ENCODE results near the gene RECQL5. TPM values are rescaled to one million over a fixed set of nuclear protein-coding genes. Genes with fewer than 3 reads are reported as not detected.

RECQL5 gene
- total RNA-seq, 1 experiment from 2014 or later: 46.1 TPM

DNA sequence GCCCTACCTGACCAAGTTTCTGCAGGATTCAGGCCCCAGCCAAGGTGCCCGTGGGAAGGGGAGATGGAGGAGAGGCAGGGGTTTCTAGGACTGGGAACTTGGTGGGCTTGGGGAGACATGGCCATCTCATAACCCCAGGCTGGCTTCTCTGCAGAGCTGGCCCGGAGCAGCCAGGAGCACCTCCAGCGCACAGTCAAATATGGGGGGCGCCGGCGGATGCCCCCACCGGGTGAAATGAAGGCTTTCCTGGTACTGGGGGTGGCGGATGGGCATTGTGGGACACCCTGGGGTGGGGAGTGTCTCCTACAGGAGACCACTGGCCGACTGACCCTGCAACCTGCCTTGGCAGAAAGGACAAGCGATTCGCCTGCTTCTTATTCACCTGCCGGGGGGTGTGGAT, 42.9 kb downstream of the RECQL5 start:
- CTCF ChIA-PET: interaction anchor here (0.5 to 2.3 kb wide), 2 partner anchors 9 to 14 kb away, joined by 3 to 10 read pairs; partner anchors contain the start of gene SMIM5
- Histone ChIP-seq H3K4me3 (ENCODE audit: low read depth in 2 of 2, low read length in 2 of 2) (no peak overlapping the region), H3K9me3 (ENCODE audit: control insufficient read depth, insufficient read depth, low read depth, low read length) (no peaks in the 10 kb centered on the region), H3K27ac (ENCODE audit: low read length) (no peak overlapping the region), H3K4me1 (ENCODE audit: control insufficient read depth, insufficient read depth, low read length) (no peaks in the 10 kb centered on the region), H3K27me3 (ENCODE audit: control insufficient read depth, insufficient read depth, low read length) (no peaks in the 10 kb centered on the region), H3K36me3 (ENCODE audit: control insufficient read depth, insufficient read depth, low read length) (no peaks in the 10 kb centered on the region)
- intact Hi-C loops (cut with micrococcal nuclease; ENCODE audit: unreplicated experiment) (no loop called here), in situ Hi-C loops (cut with HindIII; ENCODE audit: low pct_unique_long_range_greater_than_20kb, low sequenced_read_pairs) (no loop called here)
- POLR2A ChIA-PET: no interaction called here
- DNase-seq (ENCODE audit: low read depth, low spot score): no peak
- ATAC-seq: no peak
- TF ChIP-seq, protein P1, sequence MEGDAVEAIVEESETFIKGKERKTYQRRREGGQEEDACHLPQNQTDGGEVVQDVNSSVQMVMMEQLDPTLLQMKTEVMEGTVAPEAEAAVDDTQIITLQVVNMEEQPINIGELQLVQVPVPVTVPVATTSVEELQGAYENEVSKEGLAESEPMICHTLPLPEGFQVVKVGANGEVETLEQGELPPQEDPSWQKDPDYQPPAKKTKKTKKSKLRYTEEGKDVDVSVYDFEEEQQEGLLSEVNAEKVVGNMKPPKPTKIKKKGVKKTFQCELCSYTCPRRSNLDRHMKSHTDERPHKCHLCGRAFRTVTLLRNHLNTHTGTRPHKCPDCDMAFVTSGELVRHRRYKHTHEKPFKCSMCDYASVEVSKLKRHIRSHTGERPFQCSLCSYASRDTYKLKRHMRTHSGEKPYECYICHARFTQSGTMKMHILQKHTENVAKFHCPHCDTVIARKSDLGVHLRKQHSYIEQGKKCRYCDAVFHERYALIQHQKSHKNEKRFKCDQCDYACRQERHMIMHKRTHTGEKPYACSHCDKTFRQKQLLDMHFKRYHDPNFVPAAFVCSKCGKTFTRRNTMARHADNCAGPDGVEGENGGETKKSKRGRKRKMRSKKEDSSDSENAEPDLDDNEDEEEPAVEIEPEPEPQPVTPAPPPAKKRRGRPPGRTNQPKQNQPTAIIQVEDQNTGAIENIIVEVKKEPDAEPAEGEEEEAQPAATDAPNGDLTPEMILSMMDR (IDR thresholded peaks at IDR 0.05): no peak
- TF ChIP-seq, protein P2, sequence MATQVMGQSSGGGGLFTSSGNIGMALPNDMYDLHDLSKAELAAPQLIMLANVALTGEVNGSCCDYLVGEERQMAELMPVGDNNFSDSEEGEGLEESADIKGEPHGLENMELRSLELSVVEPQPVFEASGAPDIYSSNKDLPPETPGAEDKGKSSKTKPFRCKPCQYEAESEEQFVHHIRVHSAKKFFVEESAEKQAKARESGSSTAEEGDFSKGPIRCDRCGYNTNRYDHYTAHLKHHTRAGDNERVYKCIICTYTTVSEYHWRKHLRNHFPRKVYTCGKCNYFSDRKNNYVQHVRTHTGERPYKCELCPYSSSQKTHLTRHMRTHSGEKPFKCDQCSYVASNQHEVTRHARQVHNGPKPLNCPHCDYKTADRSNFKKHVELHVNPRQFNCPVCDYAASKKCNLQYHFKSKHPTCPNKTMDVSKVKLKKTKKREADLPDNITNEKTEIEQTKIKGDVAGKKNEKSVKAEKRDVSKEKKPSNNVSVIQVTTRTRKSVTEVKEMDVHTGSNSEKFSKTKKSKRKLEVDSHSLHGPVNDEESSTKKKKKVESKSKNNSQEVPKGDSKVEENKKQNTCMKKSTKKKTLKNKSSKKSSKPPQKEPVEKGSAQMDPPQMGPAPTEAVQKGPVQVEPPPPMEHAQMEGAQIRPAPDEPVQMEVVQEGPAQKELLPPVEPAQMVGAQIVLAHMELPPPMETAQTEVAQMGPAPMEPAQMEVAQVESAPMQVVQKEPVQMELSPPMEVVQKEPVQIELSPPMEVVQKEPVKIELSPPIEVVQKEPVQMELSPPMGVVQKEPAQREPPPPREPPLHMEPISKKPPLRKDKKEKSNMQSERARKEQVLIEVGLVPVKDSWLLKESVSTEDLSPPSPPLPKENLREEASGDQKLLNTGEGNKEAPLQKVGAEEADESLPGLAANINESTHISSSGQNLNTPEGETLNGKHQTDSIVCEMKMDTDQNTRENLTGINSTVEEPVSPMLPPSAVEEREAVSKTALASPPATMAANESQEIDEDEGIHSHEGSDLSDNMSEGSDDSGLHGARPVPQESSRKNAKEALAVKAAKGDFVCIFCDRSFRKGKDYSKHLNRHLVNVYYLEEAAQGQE (IDR thresholded peaks at IDR 0.05; ENCODE audit: insufficient read depth in 1 of 2, low read depth in 2 of 2, low read length in 1 of 2): no peak
- TF ChIP-seq TCF7L2 (IDR thresholded peaks at IDR 0.05; ENCODE audit: low read depth, low read length): no peak
- no peak for TF ChIP-seq POLR2AphosphoS5 (IDR thresholded peaks at IDR 0.05; ENCODE audit: low read depth, low read length)
- no peak for TF ChIP-seq SIN3A (IDR thresholded peaks at IDR 0.05; ENCODE audit: borderline replicate concordance, insufficient read depth, low read depth, low read length)
- BruUV-seq (replicated peaks): no TSS peak

DNA sequence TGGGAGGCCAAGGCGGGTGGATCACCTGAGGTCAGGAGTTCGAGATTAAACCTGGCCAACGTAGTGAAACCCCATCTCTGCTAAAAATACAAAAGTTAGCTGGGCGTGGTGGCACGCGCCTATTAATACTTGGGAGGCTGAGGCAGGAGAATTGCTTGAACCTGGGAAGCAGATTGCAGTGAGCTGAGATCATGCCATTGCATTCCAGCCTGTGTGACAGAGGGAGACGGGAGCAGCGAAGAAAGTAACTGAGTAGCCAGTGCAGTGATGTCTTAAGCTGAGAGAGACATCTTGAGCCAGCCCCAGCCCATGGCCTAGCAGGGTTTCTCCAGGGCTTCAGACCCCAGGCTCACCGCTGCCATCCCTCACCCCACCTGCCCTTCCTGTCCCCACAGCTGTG, 43.6 kb downstream of the RECQL5 start:
- no peak for TF ChIP-seq TCF7L2 (IDR thresholded peaks at IDR 0.05; ENCODE audit: low read depth, low read length)
- Histone ChIP-seq H3K27ac (ENCODE audit: low read length) (no peak overlapping the region), H3K36me3 (ENCODE audit: control insufficient read depth, insufficient read depth, low read length) (no peaks in the 10 kb centered on the region), H3K4me1 (ENCODE audit: control insufficient read depth, insufficient read depth, low read length) (no peaks in the 10 kb centered on the region), H3K27me3 (ENCODE audit: control insufficient read depth, insufficient read depth, low read length) (no peaks in the 10 kb centered on the region), H3K4me3 (ENCODE audit: low read depth in 2 of 2, low read length in 2 of 2) (no peak overlapping the region), H3K9me3 (ENCODE audit: control insufficient read depth, insufficient read depth, low read depth, low read length) (no peaks in the 10 kb centered on the region)
- BruUV-seq (replicated peaks): no TSS peak
- ChIA-PET CTCF (interaction anchor here (2.3 kb wide), 1 partner anchor 9 kb away, joined by 10 read pairs; the partner anchor contains the start of gene SMIM5), POLR2A (interaction anchor here (0.7 kb wide), 1 partner anchor 134 kb away, joined by 3 read pairs; no protein-coding TSS in a partner anchor)
- DNase-seq (ENCODE audit: low read depth, low spot score) (no peak), ATAC-seq (no peak)
- intact Hi-C loops (cut with micrococcal nuclease; ENCODE audit: unreplicated experiment): no loop called here
- in situ Hi-C loops (cut with HindIII; ENCODE audit: low pct_unique_long_range_greater_than_20kb, low sequenced_read_pairs): no loop called here

DNA sequence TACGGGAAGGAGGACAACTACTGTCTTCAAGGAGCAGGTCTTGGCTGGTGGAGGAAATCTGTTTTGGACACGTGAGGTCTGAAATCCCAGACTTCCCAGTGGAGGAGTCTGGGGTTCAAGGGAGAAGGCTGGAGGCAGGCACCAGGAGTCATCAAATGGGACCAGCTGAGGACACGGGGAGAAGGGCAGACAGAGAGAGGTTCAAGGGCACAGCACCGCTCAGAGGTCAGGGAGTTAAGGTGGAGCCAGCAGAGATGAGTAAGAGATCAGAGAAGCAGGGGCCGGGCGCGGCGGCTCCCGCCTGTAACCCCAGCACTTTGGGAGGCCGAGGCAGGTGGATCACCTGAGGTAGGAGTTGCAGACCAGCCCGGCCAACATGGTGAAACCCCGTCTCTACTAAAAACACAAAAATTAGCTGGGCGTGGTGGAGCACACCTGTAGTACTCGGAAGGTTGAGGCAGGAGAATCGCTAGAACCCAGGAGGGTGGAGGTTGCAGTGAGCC, 44.1 kb downstream of the RECQL5 start:
- in situ Hi-C loops (cut with HindIII; ENCODE audit: low pct_unique_long_range_greater_than_20kb, low sequenced_read_pairs) (no loop called here), intact Hi-C loops (cut with micrococcal nuclease; ENCODE audit: unreplicated experiment) (no loop called here)
- ChIA-PET CTCF (interaction anchor here (2.3 kb wide), 1 partner anchor 10 kb away, joined by 10 read pairs; the partner anchor contains the start of gene SMIM5), POLR2A (interaction anchor here (0.7 kb wide), 1 partner anchor 135 kb away, joined by 3 read pairs; no protein-coding TSS in a partner anchor)
- Histone ChIP-seq H3K27ac (ENCODE audit: low read length) (no peak overlapping the region), H3K4me3 (ENCODE audit: low read depth in 2 of 2, low read length in 2 of 2) (no peak overlapping the region), H3K4me1 (ENCODE audit: control insufficient read depth, insufficient read depth, low read length) (no peaks in the 10 kb centered on the region), H3K27me3 (ENCODE audit: control insufficient read depth, insufficient read depth, low read length) (no peaks in the 10 kb centered on the region), H3K36me3 (ENCODE audit: control insufficient read depth, insufficient read depth, low read length) (no peaks in the 10 kb centered on the region), H3K9me3 (ENCODE audit: control insufficient read depth, insufficient read depth, low read depth, low read length) (no peaks in the 10 kb centered on the region)
- DNase-seq (ENCODE audit: low read depth, low spot score) (no peak), ATAC-seq (no peak)
- no peak for TF ChIP-seq POLR2AphosphoS5 (IDR thresholded peaks at IDR 0.05; ENCODE audit: low read depth, low read length)
- no TSS peak for BruUV-seq (replicated peaks)
